MCF 10A (cell line): ENCODE results near the gene USH2A. TPM values are rescaled to one million over a fixed set of nuclear protein-coding genes. Genes with fewer than 3 reads are reported as not detected.

Experiments used
- BruUV-seq: library from RNA; stranded (reverse); fragments of 400-500 nt; replicated peaks from 2 replicates; lab custom pipeline; 2021; lab: Mats Ljungman, UMichigan
- CTCF ChIA-PET: fragments of 300-600 bp; sonication (Branson Sonifier 250); formaldehyde crosslinking; extraction: SDS; loops from one replicate; lab custom pipeline; 2021; ENCODE audit warnings: antibody characterized with exemption, inconsistent platforms; lab: Yijun Ruan, JAX
- POLR2A ChIA-PET: fragments of 300-600, 350-650 bp; sonication (Branson Sonifier 250); formaldehyde crosslinking; extraction: SDS; loops from one replicate; lab custom pipeline; 2020; ENCODE audit warnings: antibody characterized with exemption, inconsistent platforms; lab: Yijun Ruan, JAX
- DNase-seq: peaks from one replicate; pipeline ENCODE4 v3.0.0-alpha.2; 2018; ENCODE audit not compliant: unreplicated experiment
- H3K27ac Mint-ChIP-seq: one replicate; pipeline ENCODE4 v1.8.0; 2022; ENCODE audit warnings: mild to moderate bottlenecking, low read depth, mixed read lengths; ENCODE audit not compliant: unreplicated experiment
- H3K27me3 Mint-ChIP-seq: one replicate; pipeline ENCODE4 v1.8.0; 2022; ENCODE audit warnings: mixed read lengths; ENCODE audit not compliant: insufficient read depth, unreplicated experiment
- H3K36me3 Mint-ChIP-seq: one replicate; pipeline ENCODE4 v1.8.0; 2022; ENCODE audit warnings: mild to moderate bottlenecking, moderate library complexity, mixed read lengths; ENCODE audit not compliant: insufficient read depth, unreplicated experiment
- H3K4me1 Mint-ChIP-seq: one replicate; pipeline ENCODE4 v1.8.0; 2022; ENCODE audit warnings: mixed read lengths; ENCODE audit not compliant: insufficient read depth, unreplicated experiment
- H3K4me3 Mint-ChIP-seq: one replicate; pipeline ENCODE4 v1.8.0; 2022; ENCODE audit warnings: mild to moderate bottlenecking, moderate library complexity, mixed read lengths; ENCODE audit not compliant: unreplicated experiment
- H3K9me3 Mint-ChIP-seq: one replicate; pipeline ENCODE4 v1.8.0; 2022; ENCODE audit warnings: mixed read lengths; ENCODE audit not compliant: unreplicated experiment
- intact Hi-C: fragments of 100-400 bp; cut with micrococcal nuclease; formaldehyde crosslinking; loops from 2 replicates; pipeline ENCODE4 v1.14.1; 2022
- total RNA-seq: library from RNA; stranded (reverse); gene quantifications from 2 replicates; pipeline ENCODE4 v1.2.3, GENCODE V29; 2022
- TF ChIP-seq, protein P1 (sequence below): fragments of 200-600 bp; IDR thresholded peaks from one replicate; pipeline ENCODE4 v1.8.0; 2022; ENCODE audit warnings: antibody characterized with exemption, mild to moderate bottlenecking; ENCODE audit not compliant: unreplicated experiment

The USH2A gene
- total RNA-seq, 1 experiment from 2014 or later, result not detected

DNA sequence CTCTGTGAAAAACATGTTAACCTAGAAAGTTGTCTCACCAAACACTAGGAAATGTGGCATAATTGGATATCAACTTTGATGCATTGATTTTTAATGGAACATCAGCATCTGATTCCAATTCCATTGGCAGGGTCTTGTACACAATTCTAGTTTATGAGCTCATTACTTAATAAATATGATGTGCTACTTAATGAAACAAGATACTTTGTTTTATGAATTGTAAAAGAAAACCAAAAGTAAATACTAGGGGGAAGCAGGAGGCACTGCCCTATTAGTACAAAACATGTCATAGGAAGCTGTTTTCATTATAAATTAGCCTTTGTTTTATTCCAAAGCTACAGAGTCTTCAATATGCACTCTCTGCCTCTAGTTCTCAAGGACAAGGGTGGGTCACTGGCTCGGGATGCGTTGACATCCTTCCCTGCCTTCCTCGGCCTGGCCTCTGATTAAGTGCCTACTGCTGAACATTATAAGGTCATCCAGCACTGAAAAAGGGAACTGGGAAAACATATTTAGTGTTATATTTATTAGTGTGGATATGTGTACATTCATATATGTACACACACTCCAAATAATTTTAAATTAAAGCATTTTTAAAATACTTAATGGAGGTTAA, 185.2 kb downstream of the USH2A start:
- no peak for DNase-seq
- TF ChIP-seq, protein P1, sequence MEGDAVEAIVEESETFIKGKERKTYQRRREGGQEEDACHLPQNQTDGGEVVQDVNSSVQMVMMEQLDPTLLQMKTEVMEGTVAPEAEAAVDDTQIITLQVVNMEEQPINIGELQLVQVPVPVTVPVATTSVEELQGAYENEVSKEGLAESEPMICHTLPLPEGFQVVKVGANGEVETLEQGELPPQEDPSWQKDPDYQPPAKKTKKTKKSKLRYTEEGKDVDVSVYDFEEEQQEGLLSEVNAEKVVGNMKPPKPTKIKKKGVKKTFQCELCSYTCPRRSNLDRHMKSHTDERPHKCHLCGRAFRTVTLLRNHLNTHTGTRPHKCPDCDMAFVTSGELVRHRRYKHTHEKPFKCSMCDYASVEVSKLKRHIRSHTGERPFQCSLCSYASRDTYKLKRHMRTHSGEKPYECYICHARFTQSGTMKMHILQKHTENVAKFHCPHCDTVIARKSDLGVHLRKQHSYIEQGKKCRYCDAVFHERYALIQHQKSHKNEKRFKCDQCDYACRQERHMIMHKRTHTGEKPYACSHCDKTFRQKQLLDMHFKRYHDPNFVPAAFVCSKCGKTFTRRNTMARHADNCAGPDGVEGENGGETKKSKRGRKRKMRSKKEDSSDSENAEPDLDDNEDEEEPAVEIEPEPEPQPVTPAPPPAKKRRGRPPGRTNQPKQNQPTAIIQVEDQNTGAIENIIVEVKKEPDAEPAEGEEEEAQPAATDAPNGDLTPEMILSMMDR, result no peak
- no TSS peak for BruUV-seq
- Mint-ChIP-seq H3K36me3 (no peaks in the 10 kb centered on the region), H3K4me3 (no peak overlapping the region), H3K4me1 (no peaks in the 10 kb centered on the region), H3K9me3 (no peaks in the 10 kb centered on the region), H3K27me3 (peaks cover 92% of the 10 kb centered on the region), H3K27ac (no peak overlapping the region)
- POLR2A ChIA-PET, result interaction anchor here (1.2 kb wide), 1 partner anchor 8 kb away, joined by 3 read pairs; no protein-coding TSS in a partner anchor
- CTCF ChIA-PET, result interaction anchor here (0.6 to 1.0 kb wide), 2 partner anchors 17 to 1510 kb away, joined by 3 read pairs; no protein-coding TSS in a partner anchor
- intact Hi-C loops, result no loop called here

DNA sequence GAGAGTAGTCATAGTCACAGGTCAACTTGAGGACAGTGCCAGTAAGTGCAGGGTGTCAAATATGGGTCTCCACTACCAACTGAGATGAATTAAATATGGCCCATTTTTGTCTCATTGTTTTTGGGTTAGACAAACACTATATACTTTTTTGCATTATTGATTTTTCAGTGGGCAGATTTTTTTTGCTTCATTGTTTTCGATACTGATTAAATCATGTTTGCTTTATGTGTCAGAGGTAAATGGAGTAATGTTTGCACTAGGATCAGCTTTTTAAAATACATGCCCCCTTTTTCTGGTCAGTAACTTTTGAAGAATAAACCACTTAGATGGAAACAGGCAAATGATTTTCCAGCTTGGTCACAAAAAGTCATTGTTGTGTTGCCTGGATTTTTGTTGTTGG, 199.0 kb downstream of the USH2A start:
- Mint-ChIP-seq H3K27me3 (peaks cover 79% of the 10 kb centered on the region), H3K4me3 (no peak overlapping the region), H3K36me3 (no peaks in the 10 kb centered on the region), H3K27ac (no peak overlapping the region), H3K9me3 (no peaks in the 10 kb centered on the region), H3K4me1 (no peaks in the 10 kb centered on the region)
- intact Hi-C loops, result no loop called here
- POLR2A ChIA-PET, result interaction anchor here (0.7 kb wide), 1 partner anchor 38 kb away, joined by 3 read pairs; no protein-coding TSS in a partner anchor
- BruUV-seq, result no TSS peak
- TF ChIP-seq, protein P1, result no peak
- no peak for DNase-seq
- CTCF ChIA-PET, result interaction anchor here (0.7 kb wide), 1 partner anchor 1704 kb away, joined by 4 read pairs; no protein-coding TSS in a partner anchor

DNA sequence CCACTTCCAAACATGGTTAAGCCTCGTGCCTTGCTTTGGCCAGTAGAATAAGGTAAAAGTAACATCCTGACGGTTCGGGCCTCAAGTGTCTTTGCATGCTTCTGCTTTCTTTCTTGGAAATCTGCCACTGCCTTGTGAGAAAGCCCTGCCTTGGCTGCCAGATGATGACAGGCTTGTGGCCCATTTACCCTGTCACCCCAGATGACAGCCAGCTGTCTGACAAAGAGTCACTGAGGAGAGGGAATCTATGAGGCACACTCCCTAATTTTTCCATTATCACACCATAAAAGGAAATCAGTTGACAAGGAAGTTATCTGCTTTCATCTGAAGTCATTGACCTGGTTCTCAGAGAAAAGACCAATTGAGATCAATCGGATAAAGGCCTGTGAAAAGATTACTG, 199.8 kb downstream of the USH2A start:
- no TSS peak for BruUV-seq
- intact Hi-C loops, result no loop called here
- H3K4me1 Mint-ChIP-seq, result no peaks in the 10 kb centered on the region
- ChIA-PET CTCF (interaction anchor here (0.6 to 4.0 kb wide), 13 partner anchors 7 to 1506 kb away, joined by 3 to 33 read pairs (median 4); no protein-coding TSS in a partner anchor), POLR2A (no interaction called here)
- no peaks in the 10 kb centered on the region for H3K9me3 Mint-ChIP-seq
- no peaks in the 10 kb centered on the region for H3K36me3 Mint-ChIP-seq
- peaks cover 79% of the 10 kb centered on the region for H3K27me3 Mint-ChIP-seq
- H3K4me3 Mint-ChIP-seq, result no peak overlapping the region
- DNase-seq, result no peak
- TF ChIP-seq, protein P1, result no peak
- H3K27ac Mint-ChIP-seq, result no peak overlapping the region

DNA sequence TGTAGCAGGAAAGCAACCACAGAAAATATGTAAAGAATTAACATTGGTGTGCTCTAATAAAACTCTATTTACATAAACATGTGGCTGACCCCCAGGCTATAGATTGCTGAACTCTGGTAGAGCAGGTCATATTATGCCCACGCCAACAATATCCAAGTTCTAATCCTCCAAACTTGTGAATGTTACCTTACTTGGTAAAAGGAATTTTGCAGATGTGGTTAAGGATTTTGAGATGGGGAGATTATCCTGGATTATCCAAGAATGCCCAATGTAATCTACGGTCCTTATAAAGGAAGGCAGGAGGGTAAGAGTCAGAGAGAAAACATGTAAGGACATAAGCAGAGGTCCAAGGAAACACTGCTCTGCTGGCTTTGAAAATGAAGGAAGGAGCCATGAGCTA, 201.0 kb downstream of the USH2A start:
- H3K27me3 Mint-ChIP-seq, result peaks cover 74% of the 10 kb centered on the region
- TF ChIP-seq, protein P1, result no peak
- no peak for DNase-seq
- ChIA-PET CTCF (interaction anchor here (0.7 to 4.0 kb wide), 36 partner anchors 8 to 1438 kb away, joined by 3 to 101 read pairs (median 5); no protein-coding TSS in a partner anchor), POLR2A (interaction anchor here (0.6 kb wide), 1 partner anchor 17 kb away, joined by 3 read pairs; no protein-coding TSS in a partner anchor)
- no peaks in the 10 kb centered on the region for H3K9me3 Mint-ChIP-seq
- H3K36me3 Mint-ChIP-seq, result no peaks in the 10 kb centered on the region
- H3K4me1 Mint-ChIP-seq, result no peaks in the 10 kb centered on the region
- no peak overlapping the region for H3K4me3 Mint-ChIP-seq
- BruUV-seq, result no TSS peak
- no peak overlapping the region for H3K27ac Mint-ChIP-seq
- intact Hi-C loops, result no loop called here
